A673 (cell line): ENCODE data around the gene MBNL2.

Source experiments
- CTCF ChIP-seq: fragments of 300-800, 200-600 bp; sonication (generic); conservative IDR thresholded peaks from 2 replicates; pipeline ENCODE4 v1.5.1; 2017; ENCODE audit warnings: low read depth, mild to moderate bottlenecking, antibody characterized with exemption, low read length, moderate library complexity, mixed read lengths
- EZH2 ChIP-seq: fragments of 200-600 bp; sonication (generic); IDR thresholded peaks from 2 replicates; pipeline ENCODE4 v1.6.1; 2017; ENCODE audit warnings: borderline replicate concordance, low read depth, mild to moderate bottlenecking, mixed read lengths, antibody characterized with exemption, low read length; ENCODE audit not compliant: poor library complexity, severe bottlenecking

GRCh38 chr13:97276862-97277269, 54.7 kb downstream of the MBNL2 start:
- TF ChIP-seq CTCF (no peak), EZH2 (no peak)
